ENCODE measurements around the gene SMIM23. TPM values are rescaled to one million over a fixed set of nuclear protein-coding genes. Genes with fewer than 3 reads are reported as not detected.
A peak's percentile ranks its signal among the peaks of the same experiment; 100 is the strongest.

The SMIM23 gene
- total and polyA plus RNA-seq, 9 donors: not detected

GRCh38 chr5:171808951-171809350 lies 23.3 kb downstream of the SMIM23 start:
- Histone ChIP-seq H3K27ac (ENCODE audit: low read length) (no peak overlapping the region), H3K36me3 (ENCODE audit: control insufficient read depth, insufficient read depth, low read length) (no peaks in the 10 kb centered on the region), H3K9me3 (replicated peaks; ENCODE audit: control insufficient read depth, low read depth, low read length) (peaks cover 4% of the 10 kb centered on the region), H3K4me1 (ENCODE audit: control insufficient read depth, insufficient read depth, low read length) (no peaks in the 10 kb centered on the region), H3K4me3 (ENCODE audit: low read length) (no peak overlapping the region), H3K27me3 (ENCODE audit: control insufficient read depth, insufficient read depth, low read length) (peaks cover 26% of the 10 kb centered on the region)
- no peak for DNase-seq

GRCh38 chr5:171810227-171810626 lies 24.6 kb downstream of the SMIM23 start:
- peak; percentile 22 for DNase-seq
- Histone ChIP-seq H3K4me3 (ENCODE audit: low read length) (no peak overlapping the region), H3K27ac (ENCODE audit: low read length) (no peak overlapping the region), H3K4me1 (ENCODE audit: control insufficient read depth, insufficient read depth, low read length) (no peaks in the 10 kb centered on the region), H3K27me3 (ENCODE audit: control insufficient read depth, insufficient read depth, low read length) (peaks cover 23% of the 10 kb centered on the region), H3K9me3 (replicated peaks; ENCODE audit: control insufficient read depth, low read depth, low read length) (peaks cover 4% of the 10 kb centered on the region), H3K36me3 (ENCODE audit: control insufficient read depth, insufficient read depth, low read length) (no peaks in the 10 kb centered on the region)
- WGBS (ENCODE audit: insufficient coverage): 26% methylated on average over 6 of the region's 11 CpGs

GRCh38 chr5:171813270-171813669 lies 27.7 kb downstream of the SMIM23 start:
- no peak for DNase-seq
- WGBS (ENCODE audit: insufficient coverage): 92% methylated on average over 2 of the region's 4 CpGs
- no peaks in the 10 kb centered on the region for H3K27me3 ChIP-seq (ENCODE audit: control insufficient read depth, insufficient read depth, low read length)
- no peak overlapping the region for H3K27ac ChIP-seq (ENCODE audit: low read length)
- peaks cover 4% of the 10 kb centered on the region for H3K9me3 ChIP-seq (replicated peaks; ENCODE audit: control insufficient read depth, low read depth, low read length)
- no peak overlapping the region for H3K4me3 ChIP-seq (ENCODE audit: low read length)
- H3K36me3 ChIP-seq (ENCODE audit: control insufficient read depth, insufficient read depth, low read length): no peaks in the 10 kb centered on the region
- H3K4me1 ChIP-seq (ENCODE audit: control insufficient read depth, insufficient read depth, low read length): no peaks in the 10 kb centered on the region

GRCh38 chr5:171813813-171814490 lies 28.3 kb downstream of the SMIM23 start:
- no peaks in the 10 kb centered on the region for H3K36me3 ChIP-seq (ENCODE audit: control insufficient read depth, insufficient read depth, low read length)
- H3K27ac ChIP-seq (ENCODE audit: low read length): no peak overlapping the region
- H3K4me3 ChIP-seq (ENCODE audit: low read length): no peak overlapping the region
- WGBS (ENCODE audit: insufficient coverage): 71% methylated on average over 2 of the region's 7 CpGs
- H3K4me1 ChIP-seq (ENCODE audit: control insufficient read depth, insufficient read depth, low read length): no peaks in the 10 kb centered on the region
- H3K9me3 ChIP-seq (replicated peaks; ENCODE audit: control insufficient read depth, low read depth, low read length): peaks cover 4% of the 10 kb centered on the region
- no peaks in the 10 kb centered on the region for H3K27me3 ChIP-seq (ENCODE audit: control insufficient read depth, insufficient read depth, low read length)
- DNase-seq: no peak

GRCh38 chr5:171816666-171817065 lies 31.0 kb downstream of the SMIM23 start:
- Histone ChIP-seq H3K4me3 (ENCODE audit: low read length) (no peak overlapping the region), H3K4me1 (ENCODE audit: control insufficient read depth, insufficient read depth, low read length) (no peaks in the 10 kb centered on the region), H3K27me3 (ENCODE audit: control insufficient read depth, insufficient read depth, low read length) (no peaks in the 10 kb centered on the region), H3K36me3 (ENCODE audit: control insufficient read depth, insufficient read depth, low read length) (no peaks in the 10 kb centered on the region), H3K27ac (ENCODE audit: low read length) (no peak overlapping the region), H3K9me3 (replicated peaks; ENCODE audit: control insufficient read depth, low read depth, low read length) (peaks cover under 1% of the 10 kb centered on the region)
- WGBS (ENCODE audit: insufficient coverage): 60% methylated on average over 1 of the region's 1 CpG
- DNase-seq: no peak

GRCh38 chr5:171820561-171820960 lies 34.9 kb downstream of the SMIM23 start:
- Histone ChIP-seq H3K36me3 (ENCODE audit: control insufficient read depth, insufficient read depth, low read length) (no peaks in the 10 kb centered on the region), H3K27ac (ENCODE audit: low read length) (no peak overlapping the region), H3K9me3 (replicated peaks; ENCODE audit: control insufficient read depth, low read depth, low read length) (no peaks in the 10 kb centered on the region), H3K4me1 (ENCODE audit: control insufficient read depth, insufficient read depth, low read length) (no peaks in the 10 kb centered on the region), H3K4me3 (ENCODE audit: low read length) (no peak overlapping the region), H3K27me3 (ENCODE audit: control insufficient read depth, insufficient read depth, low read length) (no peaks in the 10 kb centered on the region)
- WGBS (ENCODE audit: insufficient coverage): 95% methylated on average over 5 of the region's 11 CpGs
- DNase-seq: no peak

- H3K4me3 ChIP-seq (ENCODE audit: low read length): no peak overlapping the region
- H3K4me1 ChIP-seq (ENCODE audit: control insufficient read depth, insufficient read depth, low read length): no peaks in the 10 kb centered on the region
- H3K27me3 ChIP-seq (ENCODE audit: control insufficient read depth, insufficient read depth, low read length): no peaks in the 10 kb centered on the region
- no CpG with 5 or more reads among the region's 4 CpGs for WGBS (ENCODE audit: insufficient coverage)
- H3K27ac ChIP-seq (ENCODE audit: low read length): no peak overlapping the region
- H3K36me3 ChIP-seq (ENCODE audit: control insufficient read depth, insufficient read depth, low read length): no peaks in the 10 kb centered on the region
- H3K9me3 ChIP-seq (replicated peaks; ENCODE audit: control insufficient read depth, low read depth, low read length): no peaks in the 10 kb centered on the region
- DNase-seq: no peak
Observed at GRCh38 chr5:171821286-171821685, 35.7 kb downstream of the SMIM23 start.

GRCh38 chr5:171823269-171823668 lies 37.7 kb downstream of the SMIM23 start:
- H3K4me3 ChIP-seq (ENCODE audit: low read length): no peak overlapping the region
- no peak overlapping the region for H3K27ac ChIP-seq (ENCODE audit: low read length)
- H3K4me1 ChIP-seq (ENCODE audit: control insufficient read depth, insufficient read depth, low read length): no peaks in the 10 kb centered on the region
- 68% methylated on average over 5 of the region's 5 CpGs for WGBS (ENCODE audit: insufficient coverage)
- no peak for DNase-seq
- no peaks in the 10 kb centered on the region for H3K36me3 ChIP-seq (ENCODE audit: control insufficient read depth, insufficient read depth, low read length)
- H3K9me3 ChIP-seq (replicated peaks; ENCODE audit: control insufficient read depth, low read depth, low read length): no peaks in the 10 kb centered on the region
- no peaks in the 10 kb centered on the region for H3K27me3 ChIP-seq (ENCODE audit: control insufficient read depth, insufficient read depth, low read length)

- H3K27me3 ChIP-seq (ENCODE audit: control insufficient read depth, insufficient read depth, low read length): no peaks in the 10 kb centered on the region
- 80% methylated on average over 1 of the region's 3 CpGs for WGBS (ENCODE audit: insufficient coverage)
- H3K36me3 ChIP-seq (ENCODE audit: control insufficient read depth, insufficient read depth, low read length): no peaks in the 10 kb centered on the region
- H3K27ac ChIP-seq (ENCODE audit: low read length): no peak overlapping the region
- DNase-seq: no peak
- no peak overlapping the region for H3K4me3 ChIP-seq (ENCODE audit: low read length)
- no peaks in the 10 kb centered on the region for H3K4me1 ChIP-seq (ENCODE audit: control insufficient read depth, insufficient read depth, low read length)
- H3K9me3 ChIP-seq (replicated peaks; ENCODE audit: control insufficient read depth, low read depth, low read length): no peaks in the 10 kb centered on the region
Observed at GRCh38 chr5:171825051-171825450, 39.4 kb downstream of the SMIM23 start.

- Histone ChIP-seq H3K27ac (ENCODE audit: low read length) (no peak overlapping the region), H3K4me1 (ENCODE audit: control insufficient read depth, insufficient read depth, low read length) (no peaks in the 10 kb centered on the region), H3K36me3 (ENCODE audit: control insufficient read depth, insufficient read depth, low read length) (no peaks in the 10 kb centered on the region), H3K27me3 (ENCODE audit: control insufficient read depth, insufficient read depth, low read length) (no peaks in the 10 kb centered on the region), H3K4me3 (ENCODE audit: low read length) (no peak overlapping the region), H3K9me3 (replicated peaks; ENCODE audit: control insufficient read depth, low read depth, low read length) (no peaks in the 10 kb centered on the region)
- no CpG with 5 or more reads among the region's 5 CpGs for WGBS (ENCODE audit: insufficient coverage)
- no peak for DNase-seq
Observed at GRCh38 chr5:171826132-171826531, 40.5 kb downstream of the SMIM23 start.

- DNase-seq: no peak
- Histone ChIP-seq H3K9me3 (replicated peaks; ENCODE audit: control insufficient read depth, low read depth, low read length) (no peaks in the 10 kb centered on the region), H3K36me3 (ENCODE audit: control insufficient read depth, insufficient read depth, low read length) (no peaks in the 10 kb centered on the region), H3K27ac (ENCODE audit: low read length) (no peak overlapping the region), H3K27me3 (ENCODE audit: control insufficient read depth, insufficient read depth, low read length) (no peaks in the 10 kb centered on the region), H3K4me1 (ENCODE audit: control insufficient read depth, insufficient read depth, low read length) (no peaks in the 10 kb centered on the region), H3K4me3 (ENCODE audit: low read length) (no peak overlapping the region)
- 89% methylated on average over 1 of the region's 9 CpGs for WGBS (ENCODE audit: insufficient coverage)
Observed at GRCh38 chr5:171827162-171827561, 41.5 kb downstream of the SMIM23 start.

Measured in muscle of leg (tissue), 11 donors.